Measurements from ENCODE around the gene TXNL4B.
A peak's percentile ranks its signal among the peaks of the same experiment; 100 is the strongest.

Gene TXNL4B

DNA sequence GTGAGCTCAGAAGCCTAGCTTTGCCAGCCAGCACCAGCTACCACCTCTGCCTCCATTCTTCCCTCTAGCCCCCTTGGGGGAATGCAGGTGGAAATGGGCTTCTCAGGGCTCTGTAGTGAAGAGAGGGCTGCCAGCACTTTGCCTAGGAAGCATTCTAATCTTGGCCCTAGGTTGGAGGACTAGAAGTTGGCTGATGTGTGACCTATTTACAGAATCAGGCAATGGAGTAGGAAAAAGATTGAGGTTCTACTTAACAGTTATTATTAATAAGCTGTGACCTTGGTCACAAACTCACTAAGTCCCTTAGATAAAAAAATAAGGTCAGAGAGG lies 20.2 kb upstream of the TXNL4B start:
- no peak overlapping the region for H3K4me3 ChIP-seq (ENCODE audit: severe bottlenecking)
- H3K36me3 ChIP-seq (ENCODE audit: low read depth), result peaks cover 40% of the 10 kb centered on the region
- DNase-seq (ENCODE audit: low spot score) (no peak), ATAC-seq (ENCODE audit: low read depth) (0 out of 3 replicates have a peak, but pooled peaks have one; percentile 13)
- no peaks in the 10 kb centered on the region for H3K4me1 ChIP-seq (ENCODE audit: insufficient read depth, poor library complexity, severe bottlenecking)
- H3K27ac ChIP-seq (ENCODE audit: poor library complexity, severe bottlenecking), result no peak overlapping the region
- no peaks in the 10 kb centered on the region for H3K27me3 ChIP-seq (ENCODE audit: insufficient read depth, poor library complexity, severe bottlenecking)
- no peaks in the 10 kb centered on the region for H3K9me3 ChIP-seq (ENCODE audit: severe bottlenecking)
- TF ChIP-seq, protein P1, sequence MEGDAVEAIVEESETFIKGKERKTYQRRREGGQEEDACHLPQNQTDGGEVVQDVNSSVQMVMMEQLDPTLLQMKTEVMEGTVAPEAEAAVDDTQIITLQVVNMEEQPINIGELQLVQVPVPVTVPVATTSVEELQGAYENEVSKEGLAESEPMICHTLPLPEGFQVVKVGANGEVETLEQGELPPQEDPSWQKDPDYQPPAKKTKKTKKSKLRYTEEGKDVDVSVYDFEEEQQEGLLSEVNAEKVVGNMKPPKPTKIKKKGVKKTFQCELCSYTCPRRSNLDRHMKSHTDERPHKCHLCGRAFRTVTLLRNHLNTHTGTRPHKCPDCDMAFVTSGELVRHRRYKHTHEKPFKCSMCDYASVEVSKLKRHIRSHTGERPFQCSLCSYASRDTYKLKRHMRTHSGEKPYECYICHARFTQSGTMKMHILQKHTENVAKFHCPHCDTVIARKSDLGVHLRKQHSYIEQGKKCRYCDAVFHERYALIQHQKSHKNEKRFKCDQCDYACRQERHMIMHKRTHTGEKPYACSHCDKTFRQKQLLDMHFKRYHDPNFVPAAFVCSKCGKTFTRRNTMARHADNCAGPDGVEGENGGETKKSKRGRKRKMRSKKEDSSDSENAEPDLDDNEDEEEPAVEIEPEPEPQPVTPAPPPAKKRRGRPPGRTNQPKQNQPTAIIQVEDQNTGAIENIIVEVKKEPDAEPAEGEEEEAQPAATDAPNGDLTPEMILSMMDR (IDR thresholded peaks at IDR 0.05; ENCODE audit: poor library complexity, severe bottlenecking), result no peak

DNA sequence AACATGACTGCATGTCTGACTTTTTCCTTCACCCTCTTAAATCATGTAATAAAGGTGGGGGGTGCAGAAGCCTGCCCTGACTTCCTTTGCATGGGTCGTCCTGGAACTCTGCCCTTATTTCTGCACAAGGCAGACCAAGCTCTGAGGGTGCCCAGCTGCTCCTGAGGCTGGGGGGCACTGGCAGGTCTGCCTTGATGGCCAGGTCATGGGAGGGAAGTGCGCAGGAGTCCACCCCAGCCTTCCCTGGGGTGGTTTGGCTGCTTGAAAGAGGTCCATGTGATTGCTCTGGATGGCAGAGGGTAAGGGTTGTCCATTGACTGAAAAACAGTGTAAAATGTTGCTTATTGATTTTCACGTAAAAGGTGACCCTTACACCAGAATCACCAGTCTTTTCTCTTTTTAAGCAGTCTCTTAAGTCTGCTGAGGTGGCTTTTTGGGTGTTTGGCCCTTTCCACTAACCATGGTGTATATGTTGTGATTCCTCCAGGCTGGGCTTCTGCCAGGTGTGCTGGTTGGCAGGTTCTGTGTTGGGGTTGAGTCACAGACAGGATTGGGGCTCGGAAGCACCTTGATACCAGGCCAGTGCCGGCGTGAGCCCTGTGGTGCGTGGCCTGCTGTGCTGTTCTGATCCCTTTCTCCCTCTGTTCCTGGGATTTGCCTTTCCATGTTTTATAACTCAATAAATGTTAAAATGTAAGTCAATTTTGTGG lies 19.6 kb upstream of the TXNL4B start:
- H3K36me3 ChIP-seq (ENCODE audit: low read depth), result peaks cover 46% of the 10 kb centered on the region
- TF ChIP-seq, protein P1 (IDR thresholded peaks at IDR 0.05; ENCODE audit: poor library complexity, severe bottlenecking), result no peak
- no peaks in the 10 kb centered on the region for H3K9me3 ChIP-seq (ENCODE audit: severe bottlenecking)
- H3K4me3 ChIP-seq (ENCODE audit: severe bottlenecking), result no peak overlapping the region
- no peaks in the 10 kb centered on the region for H3K4me1 ChIP-seq (ENCODE audit: insufficient read depth, poor library complexity, severe bottlenecking)
- no peak overlapping the region for H3K27ac ChIP-seq (ENCODE audit: poor library complexity, severe bottlenecking)
- ATAC-seq (ENCODE audit: low read depth) (peak; percentile 23; the same call in 1 of the 3 replicates), DNase-seq (ENCODE audit: low spot score) (no peak)
- H3K27me3 ChIP-seq (ENCODE audit: insufficient read depth, poor library complexity, severe bottlenecking), result no peaks in the 10 kb centered on the region

DNA sequence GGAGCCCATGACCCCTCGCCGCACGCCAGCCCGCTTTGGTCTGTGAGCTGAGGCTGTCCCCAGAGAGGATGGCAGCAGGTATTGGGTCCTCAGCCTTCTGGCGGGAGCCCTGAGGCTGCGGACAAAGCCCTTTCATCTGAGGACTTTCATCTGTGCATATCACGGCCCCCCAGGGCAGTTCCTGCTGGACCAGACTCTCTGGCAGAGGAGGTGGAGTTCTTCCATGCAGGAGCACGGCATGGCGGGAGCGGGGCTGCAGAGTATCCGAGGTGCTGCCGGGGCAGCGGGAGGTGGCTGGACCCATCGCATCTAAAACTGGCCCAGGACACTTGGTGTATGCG lies 19.0 kb upstream of the TXNL4B start:
- Histone ChIP-seq H3K4me1 (ENCODE audit: insufficient read depth, poor library complexity, severe bottlenecking) (no peaks in the 10 kb centered on the region), H3K27me3 (ENCODE audit: insufficient read depth, poor library complexity, severe bottlenecking) (no peaks in the 10 kb centered on the region), H3K36me3 (ENCODE audit: low read depth) (peaks cover 52% of the 10 kb centered on the region), H3K9me3 (ENCODE audit: severe bottlenecking) (no peaks in the 10 kb centered on the region), H3K4me3 (ENCODE audit: severe bottlenecking) (no peak overlapping the region), H3K27ac (ENCODE audit: poor library complexity, severe bottlenecking) (no peak overlapping the region)
- DNase-seq (ENCODE audit: low spot score) (no peak), ATAC-seq (ENCODE audit: low read depth) (no peak)
- TF ChIP-seq, protein P1 (IDR thresholded peaks at IDR 0.05; ENCODE audit: poor library complexity, severe bottlenecking), result no peak

DNA sequence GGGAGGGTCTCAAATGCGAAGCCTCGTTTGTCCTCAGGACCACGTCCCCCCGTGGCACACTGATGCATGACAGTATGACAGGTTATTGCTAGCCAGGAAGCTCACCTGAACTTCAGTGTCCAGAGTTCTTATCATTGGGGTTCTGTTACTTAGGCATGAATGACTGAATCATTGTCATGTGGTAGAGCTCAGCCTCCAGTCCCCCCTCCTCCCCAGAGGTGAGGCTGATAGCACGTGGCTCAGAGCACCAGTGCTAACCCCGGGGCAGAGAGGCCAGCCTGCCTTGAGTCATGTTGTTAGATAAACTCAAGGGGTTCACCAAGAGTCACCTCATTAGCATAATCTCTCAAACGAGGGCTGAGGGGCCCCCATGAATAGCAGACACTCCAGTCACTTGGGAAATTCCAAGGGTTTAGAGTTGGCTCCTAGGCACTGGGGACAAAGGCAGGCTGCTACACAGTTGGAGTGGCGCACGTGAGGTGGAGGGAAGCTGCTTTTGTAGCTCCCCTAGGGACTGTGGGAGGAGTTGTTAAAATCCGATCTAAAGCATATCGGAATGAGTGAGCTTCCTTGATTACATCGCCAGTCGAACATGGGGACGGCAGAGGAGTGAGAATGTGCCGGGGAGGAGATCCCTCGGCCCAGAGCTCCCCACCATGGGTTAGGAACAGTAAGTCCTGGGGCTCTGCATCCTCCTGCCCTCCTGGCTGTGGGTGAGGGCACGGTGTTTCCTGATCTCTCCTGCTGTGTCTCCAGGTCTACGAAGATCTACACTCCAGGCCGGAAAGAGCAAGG lies 18.4 kb upstream of the TXNL4B start:
- Histone ChIP-seq H3K4me3 (ENCODE audit: severe bottlenecking) (no peak overlapping the region), H3K36me3 (ENCODE audit: low read depth) (peaks cover 56% of the 10 kb centered on the region), H3K4me1 (ENCODE audit: insufficient read depth, poor library complexity, severe bottlenecking) (no peaks in the 10 kb centered on the region), H3K27me3 (ENCODE audit: insufficient read depth, poor library complexity, severe bottlenecking) (no peaks in the 10 kb centered on the region), H3K9me3 (ENCODE audit: severe bottlenecking) (no peaks in the 10 kb centered on the region), H3K27ac (ENCODE audit: poor library complexity, severe bottlenecking) (no peak overlapping the region)
- DNase-seq (ENCODE audit: low spot score) (no peak), ATAC-seq (ENCODE audit: low read depth) (no peak; the same call in 2 of the 3 replicates)
- TF ChIP-seq, protein P1 (IDR thresholded peaks at IDR 0.05; ENCODE audit: poor library complexity, severe bottlenecking), result no peak
